ENCODE results near the gene CENPF.

The CENPF gene

GRCh38 chr1:214641214-214641895 is 38.4 kb downstream of the CENPF start:
- Histone ChIP-seq H2BK120ac (ENCODE audit: low read depth, low read length) (no peak overlapping the region), H3K4ac (ENCODE audit: low read length) (no peak overlapping the region), H3K14ac (ENCODE audit: low read length) (no peak overlapping the region), H4K91ac (ENCODE audit: low read depth, low read length, poor library complexity) (no peak overlapping the region), H2BK5ac (ENCODE audit: low read length) (no peak overlapping the region), H4K8ac (ENCODE audit: low read depth, low read length) (no peak overlapping the region), H3K27ac (replicated peaks; ENCODE audit: low read length) (no peak overlapping the region), H3K9me3 (replicated peaks in 1 of 2; ENCODE audit: control insufficient read depth in 2 of 2, insufficient read depth in 1 of 2, low read depth in 1 of 2, low read length in 2 of 2) (peaks cover 0 to 5% of the 10 kb centered on the region in 2 donors), H3K23ac (ENCODE audit: low read depth, low read length, poor library complexity) (no peak overlapping the region), H3K9ac (ENCODE audit: low read depth, low read length, poor library complexity) (no peak overlapping the region), H2BK12ac (ENCODE audit: low read length) (no peak overlapping the region), H2BK15ac (ENCODE audit: low read length) (no peak overlapping the region), H3K4me3 (ENCODE audit: low read length in 2 of 2) (no peak overlapping the region), H2AK5ac (ENCODE audit: low read depth, low read length) (no peak overlapping the region), H3K18ac (ENCODE audit: low read length) (no peak overlapping the region), H3K4me1 (ENCODE audit: control insufficient read depth in 2 of 2, insufficient read depth in 1 of 2, low read depth in 1 of 2, low read length in 2 of 2) (no peaks in the 10 kb centered on the region), H2AFZ (ENCODE audit: low read length) (no peak overlapping the region), H3K79me1 (ENCODE audit: low read depth, low read length) (no peaks in the 10 kb centered on the region), H3K36me3 (replicated peaks in 1 of 2; ENCODE audit: control insufficient read depth in 2 of 2, insufficient read depth in 2 of 2, low read length in 2 of 2) (peaks cover 42 to 100% of the 10 kb centered on the region in 2 donors), H3K4me2 (ENCODE audit: insufficient read depth, low read length, poor library complexity, severe bottlenecking) (no peak overlapping the region), H3K27me3 (ENCODE audit: control insufficient read depth in 3 of 3, insufficient read depth in 3 of 3, low read depth in 1 of 3, low read length in 3 of 3) (no peaks in the 10 kb centered on the region)
- WGBS, 2 donors (ENCODE audit: extremely low coverage in 2 of 2, insufficient read length in 2 of 2, insufficient replicate concordance in 1 of 2) = no CpG with 5 or more reads among the region's 2 CpGs
- DNase-seq (ENCODE audit: low spot score) = no peak

- H3K27ac ChIP-seq (replicated peaks; ENCODE audit: low read length) = no peak overlapping the region
- H3K79me1 ChIP-seq (ENCODE audit: low read depth, low read length) = no peaks in the 10 kb centered on the region
- no peak overlapping the region for H3K9ac ChIP-seq (ENCODE audit: low read depth, low read length, poor library complexity)
- H3K18ac ChIP-seq (ENCODE audit: low read length) = no peak overlapping the region
- H3K36me3 ChIP-seq (replicated peaks in 1 of 2; ENCODE audit: control insufficient read depth in 2 of 2, insufficient read depth in 2 of 2, low read length in 2 of 2) = peaks cover 46 to 100% of the 10 kb centered on the region in 2 donors
- H3K4ac ChIP-seq (ENCODE audit: low read length) = no peak overlapping the region
- no peak overlapping the region for H2AFZ ChIP-seq (ENCODE audit: low read length)
- no CpG with 5 or more reads among the region's 8 CpGs for WGBS, 2 donors (ENCODE audit: extremely low coverage in 2 of 2, insufficient read length in 2 of 2, insufficient replicate concordance in 1 of 2)
- H2AK5ac ChIP-seq (ENCODE audit: low read depth, low read length) = no peak overlapping the region
- no peak overlapping the region for H3K4me3 ChIP-seq (ENCODE audit: low read length in 2 of 2)
- no peak overlapping the region for H2BK12ac ChIP-seq (ENCODE audit: low read length)
- H3K27me3 ChIP-seq (ENCODE audit: control insufficient read depth in 3 of 3, insufficient read depth in 3 of 3, low read depth in 1 of 3, low read length in 3 of 3) = no peaks in the 10 kb centered on the region
- H3K9me3 ChIP-seq (replicated peaks in 1 of 2; ENCODE audit: control insufficient read depth in 2 of 2, insufficient read depth in 1 of 2, low read depth in 1 of 2, low read length in 2 of 2) = peaks cover 0 to 5% of the 10 kb centered on the region in 2 donors
- no peak overlapping the region for H2BK15ac ChIP-seq (ENCODE audit: low read length)
- no peak overlapping the region for H3K14ac ChIP-seq (ENCODE audit: low read length)
- DNase-seq (ENCODE audit: low spot score) = no peak
- H2BK5ac ChIP-seq (ENCODE audit: low read length) = no peak overlapping the region
- H3K4me2 ChIP-seq (ENCODE audit: insufficient read depth, low read length, poor library complexity, severe bottlenecking) = no peak overlapping the region
- no peak overlapping the region for H3K23ac ChIP-seq (ENCODE audit: low read depth, low read length, poor library complexity)
- H3K4me1 ChIP-seq (ENCODE audit: control insufficient read depth in 2 of 2, insufficient read depth in 1 of 2, low read depth in 1 of 2, low read length in 2 of 2) = no peaks in the 10 kb centered on the region
- no peak overlapping the region for H4K8ac ChIP-seq (ENCODE audit: low read depth, low read length)
- H2BK120ac ChIP-seq (ENCODE audit: low read depth, low read length) = no peak overlapping the region
- H4K91ac ChIP-seq (ENCODE audit: low read depth, low read length, poor library complexity) = no peak overlapping the region
Observed at GRCh38 chr1:214643030-214643429, 40.0 kb downstream of the CENPF start.

GRCh38 chr1:214645712-214646111 is 42.7 kb downstream of the CENPF start:
- H2BK15ac ChIP-seq (ENCODE audit: low read length) = no peak overlapping the region
- no peaks in the 10 kb centered on the region for H3K79me1 ChIP-seq (ENCODE audit: low read depth, low read length)
- no peak overlapping the region for H3K18ac ChIP-seq (ENCODE audit: low read length)
- H4K8ac ChIP-seq (ENCODE audit: low read depth, low read length) = no peak overlapping the region
- no CpG with 5 or more reads among the region's 10 CpGs for WGBS, 2 donors (ENCODE audit: extremely low coverage in 2 of 2, insufficient read length in 2 of 2, insufficient replicate concordance in 1 of 2)
- H3K27me3 ChIP-seq (ENCODE audit: control insufficient read depth in 3 of 3, insufficient read depth in 3 of 3, low read depth in 1 of 3, low read length in 3 of 3) = no peaks in the 10 kb centered on the region
- H3K14ac ChIP-seq (ENCODE audit: low read length) = no peak overlapping the region
- H2AFZ ChIP-seq (ENCODE audit: low read length) = no peak overlapping the region
- no peak overlapping the region for H2BK120ac ChIP-seq (ENCODE audit: low read depth, low read length)
- H3K36me3 ChIP-seq (replicated peaks in 1 of 2; ENCODE audit: control insufficient read depth in 2 of 2, insufficient read depth in 2 of 2, low read length in 2 of 2) = peaks cover 49 to 100% of the 10 kb centered on the region in 2 donors
- H3K4me2 ChIP-seq (ENCODE audit: insufficient read depth, low read length, poor library complexity, severe bottlenecking) = no peak overlapping the region
- no peaks in the 10 kb centered on the region for H3K4me1 ChIP-seq (ENCODE audit: control insufficient read depth in 2 of 2, insufficient read depth in 1 of 2, low read depth in 1 of 2, low read length in 2 of 2)
- H4K91ac ChIP-seq (ENCODE audit: low read depth, low read length, poor library complexity) = no peak overlapping the region
- H3K4me3 ChIP-seq (ENCODE audit: low read length in 2 of 2) = no peak overlapping the region
- H2AK5ac ChIP-seq (ENCODE audit: low read depth, low read length) = no peak overlapping the region
- H3K4ac ChIP-seq (ENCODE audit: low read length) = no peak overlapping the region
- H3K9me3 ChIP-seq (replicated peaks in 1 of 2; ENCODE audit: control insufficient read depth in 2 of 2, insufficient read depth in 1 of 2, low read depth in 1 of 2, low read length in 2 of 2) = peaks cover 0 to 5% of the 10 kb centered on the region in 2 donors
- H3K9ac ChIP-seq (ENCODE audit: low read depth, low read length, poor library complexity) = no peak overlapping the region
- H3K27ac ChIP-seq (replicated peaks; ENCODE audit: low read length) = no peak overlapping the region
- no peak overlapping the region for H2BK5ac ChIP-seq (ENCODE audit: low read length)
- no peak overlapping the region for H3K23ac ChIP-seq (ENCODE audit: low read depth, low read length, poor library complexity)
- H2BK12ac ChIP-seq (ENCODE audit: low read length) = no peak overlapping the region
- DNase-seq (ENCODE audit: low spot score) = no peak

DNA sequence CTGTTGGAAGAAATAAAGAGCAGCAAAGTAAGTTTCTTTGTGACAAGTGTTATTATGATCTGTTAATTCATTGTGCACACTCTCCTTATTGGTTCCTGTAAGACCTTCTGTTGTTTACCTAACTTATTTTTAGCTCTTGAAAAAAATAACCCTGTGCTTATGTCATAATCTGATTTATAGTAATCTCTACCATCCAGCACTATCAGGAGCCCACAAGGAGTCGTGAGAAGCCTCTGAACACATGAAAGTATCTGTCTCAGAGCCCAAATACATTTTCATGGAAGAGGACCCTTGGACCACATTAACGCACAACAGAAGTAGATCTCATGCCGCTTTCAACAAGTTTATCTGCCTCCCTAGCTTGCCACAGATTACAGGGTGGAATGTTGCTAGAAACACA is 45.8 kb downstream of the CENPF start:
- H2AK5ac ChIP-seq (ENCODE audit: low read depth, low read length) = no peak overlapping the region
- no peak overlapping the region for H4K8ac ChIP-seq (ENCODE audit: low read depth, low read length)
- no peak overlapping the region for H2BK15ac ChIP-seq (ENCODE audit: low read length)
- H3K14ac ChIP-seq (ENCODE audit: low read length) = no peak overlapping the region
- H3K18ac ChIP-seq (ENCODE audit: low read length) = no peak overlapping the region
- peaks cover 51 to 98% of the 10 kb centered on the region in 2 donors for H3K36me3 ChIP-seq (replicated peaks in 1 of 2; ENCODE audit: control insufficient read depth in 2 of 2, insufficient read depth in 2 of 2, low read length in 2 of 2)
- no peak overlapping the region for H2AFZ ChIP-seq (ENCODE audit: low read length)
- H3K4ac ChIP-seq (ENCODE audit: low read length) = no peak overlapping the region
- no peaks in the 10 kb centered on the region for H3K4me1 ChIP-seq (ENCODE audit: control insufficient read depth in 2 of 2, insufficient read depth in 1 of 2, low read depth in 1 of 2, low read length in 2 of 2)
- no peak overlapping the region for H2BK120ac ChIP-seq (ENCODE audit: low read depth, low read length)
- H3K4me2 ChIP-seq (ENCODE audit: insufficient read depth, low read length, poor library complexity, severe bottlenecking) = no peak overlapping the region
- no peak overlapping the region for H3K27ac ChIP-seq (replicated peaks; ENCODE audit: low read length)
- no peak overlapping the region for H3K4me3 ChIP-seq (ENCODE audit: low read length in 2 of 2)
- DNase-seq (ENCODE audit: low spot score) = no peak
- no peaks in the 10 kb centered on the region for H3K27me3 ChIP-seq (ENCODE audit: control insufficient read depth in 3 of 3, insufficient read depth in 3 of 3, low read depth in 1 of 3, low read length in 3 of 3)
- H3K9me3 ChIP-seq (replicated peaks in 1 of 2; ENCODE audit: control insufficient read depth in 2 of 2, insufficient read depth in 1 of 2, low read depth in 1 of 2, low read length in 2 of 2) = peaks cover 0 to 5% of the 10 kb centered on the region in 2 donors
- no peak overlapping the region for H4K91ac ChIP-seq (ENCODE audit: low read depth, low read length, poor library complexity)
- no peak overlapping the region for H2BK5ac ChIP-seq (ENCODE audit: low read length)
- no peaks in the 10 kb centered on the region for H3K79me1 ChIP-seq (ENCODE audit: low read depth, low read length)
- H3K23ac ChIP-seq (ENCODE audit: low read depth, low read length, poor library complexity) = no peak overlapping the region
- no peak overlapping the region for H2BK12ac ChIP-seq (ENCODE audit: low read length)
- H3K9ac ChIP-seq (ENCODE audit: low read depth, low read length, poor library complexity) = no peak overlapping the region
- no CpG with 5 or more reads among the region's 3 CpGs for WGBS, 2 donors (ENCODE audit: extremely low coverage in 2 of 2, insufficient read length in 2 of 2, insufficient replicate concordance in 1 of 2)

All from neuronal stem cell (in vitro differentiated cells).